Sigmoid colon (tissue), 7 donors: ENCODE results near the gene PLEKHA1. TPM values are rescaled to one million over a fixed set of nuclear protein-coding genes. Genes with fewer than 3 reads are reported as not detected.

ENCODE experiments used
- DNase-seq: peaks from one replicate; pipeline ENCODE4 v3.0.0-alpha.2; 2019
- H3K27ac ChIP-seq, 4 donors: fragments of 200-600 bp; sonication (generic); one replicate each; pipeline ENCODE4 v1.5.1; 2016 to 2019; ENCODE audit warnings: mild to moderate bottlenecking in 1 of 4
- H3K27me3 ChIP-seq, 3 donors: fragments of 200-600 bp; sonication (generic); one replicate each; pipeline ENCODE4 v1.5.1; 2019; ENCODE audit warnings: mild to moderate bottlenecking in 1 of 3
- H3K36me3 ChIP-seq, 4 donors: fragments of 200-600 bp; sonication (generic); one replicate each; pipeline ENCODE4 v1.5.1; 2016 to 2019
- H3K4me1 ChIP-seq, 4 donors: fragments of 200-600 bp; sonication (generic); one replicate each; pipeline ENCODE4 v1.5.1; 2017 to 2019
- H3K4me3 ChIP-seq, 4 donors: fragments of 200-600 bp; sonication (generic); one replicate each; pipeline ENCODE4 v1.5.1; 2017 to 2019; ENCODE audit warnings: mild to moderate bottlenecking in 2 of 4, moderate library complexity in 1 of 4
- H3K9me3 ChIP-seq, 4 donors: fragments of 200-600 bp in 3 of 4; sonication (generic) in 3 of 4; one replicate each; pipeline versions ENCODE4 v1.5.1 to v1.6.1; 2013 to 2019
- EP300 ChIP-seq, 4 donors: sonication (generic); formaldehyde crosslinking; IDR thresholded peaks; one replicate each; pipeline ENCODE4 v1.6.1; 2017; ENCODE audit warnings: antibody characterized with exemption in 4 of 4
- POLR2A ChIP-seq, 2 donors: fragments of 450-650 bp; IDR thresholded peaks; one replicate each; pipeline ENCODE4 v1.6.1; 2016; ENCODE audit warnings: antibody characterized with exemption in 2 of 2, mild to moderate bottlenecking in 2 of 2, moderate library complexity in 2 of 2
- POLR2AphosphoS5 ChIP-seq, 4 donors: sonication (generic); formaldehyde crosslinking; IDR thresholded peaks; one replicate each; pipeline ENCODE4 v1.6.1; 2017; ENCODE audit warnings: antibody characterized with exemption in 4 of 4
- WGBS, 2 donors: extraction: QIAGEN DNeasy Blood & Tissue Kit; methylation state at CpG; one replicate each; pipeline ENCODE4 v1.1.7; 2013; 5-methylcytosine and 5-hydroxymethylcytosine counted together
- intact Hi-C: fragments of 100-400 bp; cut with DNase I; formaldehyde crosslinking; loops from one replicate; pipeline ENCODE4 v1.15.1; 2023
- polyA plus RNA-seq, 3 donors: library from polyadenylated mRNA; stranded (reverse); fragments of 200-250 nt; gene quantifications; one replicate each; pipeline ENCODE4 v1.2.3, GENCODE V29; 2013
- total RNA-seq, 4 donors: library from RNA; depleted of rRNA; stranded (reverse); fragments of >200 nt; gene quantifications; one replicate each; pipeline ENCODE4 v1.1.0, GENCODE V29; 2016
- TF ChIP-seq, protein P1 (sequence below), 4 experiments: fragments of 450-650 bp in 3 of 4; fragments of 200-600 bp in 1 of 4; IDR thresholded peaks; one replicate each; pipeline ENCODE4 v1.5.1; 2016 to 2019; ENCODE audit warnings: antibody characterized with exemption in 4 of 4, mild to moderate bottlenecking in 3 of 4, moderate library complexity in 2 of 4
- donor health status: healthy with polysubstance abuse.
- donor health status: Bipolar disorder and iron deficiency.
- donor health status: healthy.

Gene PLEKHA1
- total and polyA plus RNA-seq, 7 donors = 20.9 to 53.2 (median 38.4) TPM

DNA sequence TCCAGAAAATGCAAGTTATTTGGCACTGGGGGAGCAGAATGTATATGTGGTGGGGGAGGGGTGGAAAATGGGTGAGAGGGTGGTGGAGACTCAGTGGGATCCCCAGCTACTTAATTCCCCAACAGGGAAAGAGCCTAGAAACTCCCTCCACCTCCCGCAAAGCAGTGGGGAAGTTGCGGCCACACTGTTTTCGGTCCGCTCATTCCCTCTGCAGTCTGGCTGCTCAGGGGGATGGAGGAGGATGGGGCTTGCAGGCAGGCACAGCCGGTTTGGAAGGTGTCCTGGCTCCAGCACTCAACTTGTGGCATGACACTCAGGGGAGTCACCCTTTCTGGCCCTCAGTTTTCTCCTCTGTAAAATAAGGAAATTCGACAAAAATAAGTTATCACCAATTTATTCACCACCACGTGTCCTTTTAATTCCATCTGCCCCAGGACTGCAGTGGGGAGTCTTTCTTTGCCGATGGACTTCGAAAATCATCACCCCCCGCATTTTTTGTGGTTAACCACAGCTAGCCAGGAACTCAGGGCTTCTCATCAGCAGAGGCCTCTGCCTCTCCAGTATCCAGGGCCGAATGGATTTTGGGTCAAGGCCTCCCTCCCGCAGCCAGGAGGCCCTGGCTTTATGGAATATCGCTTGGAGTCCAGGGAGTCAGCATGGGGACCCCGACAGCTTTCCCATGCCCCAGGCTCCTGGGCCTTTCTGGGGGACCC is 85.2 kb downstream of the PLEKHA1 start:
- WGBS, 2 donors = 63 to 71% methylated on average over 14 of the region's 14 CpGs
- Histone ChIP-seq H3K27ac (no peak overlapping the region), H3K36me3 (no peaks in the 10 kb centered on the region), H3K4me3 (no peak overlapping the region), H3K27me3 (no peaks in the 10 kb centered on the region), H3K9me3 (no peaks in the 10 kb centered on the region), H3K4me1 (peaks cover 3 to 32% (median 23%) of the 10 kb centered on the region in 4 donors)
- TF ChIP-seq POLR2A (IDR thresholded peaks at IDR 0.05) (no peak), EP300 (IDR thresholded peaks at IDR 0.05) (no peak), POLR2AphosphoS5 (IDR thresholded peaks at IDR 0.05) (no peak)
- TF ChIP-seq, protein P1, sequence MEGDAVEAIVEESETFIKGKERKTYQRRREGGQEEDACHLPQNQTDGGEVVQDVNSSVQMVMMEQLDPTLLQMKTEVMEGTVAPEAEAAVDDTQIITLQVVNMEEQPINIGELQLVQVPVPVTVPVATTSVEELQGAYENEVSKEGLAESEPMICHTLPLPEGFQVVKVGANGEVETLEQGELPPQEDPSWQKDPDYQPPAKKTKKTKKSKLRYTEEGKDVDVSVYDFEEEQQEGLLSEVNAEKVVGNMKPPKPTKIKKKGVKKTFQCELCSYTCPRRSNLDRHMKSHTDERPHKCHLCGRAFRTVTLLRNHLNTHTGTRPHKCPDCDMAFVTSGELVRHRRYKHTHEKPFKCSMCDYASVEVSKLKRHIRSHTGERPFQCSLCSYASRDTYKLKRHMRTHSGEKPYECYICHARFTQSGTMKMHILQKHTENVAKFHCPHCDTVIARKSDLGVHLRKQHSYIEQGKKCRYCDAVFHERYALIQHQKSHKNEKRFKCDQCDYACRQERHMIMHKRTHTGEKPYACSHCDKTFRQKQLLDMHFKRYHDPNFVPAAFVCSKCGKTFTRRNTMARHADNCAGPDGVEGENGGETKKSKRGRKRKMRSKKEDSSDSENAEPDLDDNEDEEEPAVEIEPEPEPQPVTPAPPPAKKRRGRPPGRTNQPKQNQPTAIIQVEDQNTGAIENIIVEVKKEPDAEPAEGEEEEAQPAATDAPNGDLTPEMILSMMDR (IDR thresholded peaks at IDR 0.05) = no peak
- DNase-seq = no peak
- intact Hi-C loops = loop anchor here (5.0 kb wide), 1 partner anchor 108 kb away; no protein-coding TSS in a partner anchor

GRCh38 chr10:122460891-122461293 is 86.4 kb downstream of the PLEKHA1 start:
- peaks cover 3 to 33% (median 24%) of the 10 kb centered on the region in 4 donors for H3K4me1 ChIP-seq
- peak overlapping the region; percentile 65 to 83 (median 71) for H3K4me3 ChIP-seq
- intact Hi-C loops = loop anchor here (5.0 kb wide), 1 partner anchor 106 kb away; no protein-coding TSS in a partner anchor
- H3K27ac ChIP-seq = peak overlapping the region; percentile 84 to 93 (median 88)
- no peak for TF ChIP-seq POLR2AphosphoS5 (IDR thresholded peaks at IDR 0.05)
- no peak for TF ChIP-seq EP300 (IDR thresholded peaks at IDR 0.05)
- TF ChIP-seq, protein P1 (IDR thresholded peaks at IDR 0.05) = no peak
- no peak for TF ChIP-seq POLR2A (IDR thresholded peaks at IDR 0.05)
- no peaks in the 10 kb centered on the region for H3K36me3 ChIP-seq
- no peaks in the 10 kb centered on the region for H3K9me3 ChIP-seq
- no peaks in the 10 kb centered on the region for H3K27me3 ChIP-seq
- no peak for DNase-seq
- 1 to 2% methylated on average over 40 of the region's 40 CpGs for WGBS, 2 donors

DNA sequence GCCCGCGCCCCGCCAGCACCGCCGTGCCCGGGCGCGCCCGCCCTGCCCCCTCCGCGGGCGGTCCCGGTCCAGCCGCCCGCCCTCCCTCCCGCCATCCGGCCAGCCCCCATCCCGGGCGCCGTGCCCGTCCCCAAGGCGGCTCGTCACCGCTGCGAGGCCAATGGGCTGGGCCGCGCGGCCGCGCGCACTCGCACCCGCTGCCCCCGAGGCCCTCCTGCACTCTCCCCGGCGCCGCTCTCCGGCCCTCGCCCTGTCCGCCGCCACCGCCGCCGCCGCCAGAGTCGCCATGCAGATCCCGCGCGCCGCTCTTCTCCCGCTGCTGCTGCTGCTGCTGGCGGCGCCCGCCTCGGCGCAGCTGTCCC is 86.8 kb downstream of the PLEKHA1 start, which contains the start of gene HTRA1:
TSS of gene HTRA1 (plus strand) at position 187 of the 362 bp plus-strand sequence. CDS start at position 287, 100 bp downstream.
- Histone ChIP-seq H3K27ac (peak within 1 kb of the TSS; percentile 84 to 93 (median 88)), H3K4me3 (peak within 1 kb of the TSS; percentile 65 to 83 (median 71)), H3K36me3 (no peaks in the 10 kb centered on the region), H3K9me3 (no peaks in the 10 kb centered on the region), H3K4me1 (peaks cover 3 to 33% (median 24%) of the 10 kb centered on the region in 4 donors), H3K27me3 (no peaks in the 10 kb centered on the region)
- intact Hi-C loops = loop anchor here (5.0 kb wide), 1 partner anchor 106 kb away; no protein-coding TSS in a partner anchor
- 1 to 2% methylated on average over 56 of the region's 56 CpGs for WGBS, 2 donors
- TF ChIP-seq POLR2AphosphoS5 (IDR thresholded peaks at IDR 0.05) = peak; percentile 48 to 78 (median 66)
- no peak for TF ChIP-seq POLR2A (IDR thresholded peaks at IDR 0.05)
- TF ChIP-seq, protein P1 (IDR thresholded peaks at IDR 0.05) = no peak
- TF ChIP-seq EP300 (IDR thresholded peaks at IDR 0.05) = no peak
- DNase-seq = peak; percentile 92

GRCh38 chr10:122461729-122462532 is 87.4 kb downstream of the PLEKHA1 start:
- intact Hi-C loops = loop anchor here (2.0 to 5.0 kb wide), 2 partner anchors 41 to 105 kb away; no protein-coding TSS in a partner anchor
- H3K36me3 ChIP-seq = no peaks in the 10 kb centered on the region
- no peak for DNase-seq
- TF ChIP-seq EP300 (IDR thresholded peaks at IDR 0.05) (no peak), POLR2A (IDR thresholded peaks at IDR 0.05) (no peak)
- H3K4me1 ChIP-seq = peaks cover 3 to 33% (median 24%) of the 10 kb centered on the region in 4 donors
- H3K9me3 ChIP-seq = no peaks in the 10 kb centered on the region
- WGBS, 2 donors = 1 to 2% methylated on average over 95 of the region's 95 CpGs
- H3K4me3 ChIP-seq = peak overlapping the region; percentile 54 to 83 (median 71)
- H3K27ac ChIP-seq = peak overlapping the region; percentile 84 to 93 (median 88)
- no peaks in the 10 kb centered on the region for H3K27me3 ChIP-seq
